ENCODE results near the gene INSM1.

INSM1 gene

GRCh38 chr20:20362774-20363433 lies 5.0 kb upstream of the INSM1 start:
- peak; percentile 72 for DNase-seq (ENCODE audit: low spot score)

GRCh38 chr20:20363434-20363798 lies 4.5 kb upstream of the INSM1 start:
- no peak for DNase-seq (ENCODE audit: low spot score)

GRCh38 chr20:20363799-20364592 lies 3.9 kb upstream of the INSM1 start:
- peak; percentile 70 for DNase-seq (ENCODE audit: low spot score)

- DNase-seq (ENCODE audit: low spot score), result no peak
These were observed 3.1 kb upstream of the INSM1 start for GRCh38 chr20:20364593-20365479.

- no peak for DNase-seq (ENCODE audit: low spot score)
These were observed 2.3 kb upstream of the INSM1 start for GRCh38 chr20:20365480-20366161.

GRCh38 chr20:20366551-20366875 lies 1.4 kb upstream of the INSM1 start:
- DNase-seq (ENCODE audit: low spot score), result no peak

GRCh38 chr20:20366876-20367574 lies 879 bp upstream of the INSM1 start:
- DNase-seq (ENCODE audit: low spot score), result peak; percentile 69

GRCh38 chr20:20368418-20369249 lies 730 bp downstream of the INSM1 start:
- peak; percentile 65 for DNase-seq (ENCODE audit: low spot score)

GRCh38 chr20:20369250-20370093 lies 1.6 kb downstream of the INSM1 start:
- peak; percentile 61 for DNase-seq (ENCODE audit: low spot score)

- DNase-seq (ENCODE audit: low spot score), result no peak
These were observed 2.2 kb downstream of the INSM1 start for GRCh38 chr20:20370094-20370575.

GRCh38 chr20:20371083-20371482 lies 3.2 kb downstream of the INSM1 start:
- DNase-seq (ENCODE audit: low spot score), result no peak

GRCh38 chr20:20371681-20372080 lies 3.8 kb downstream of the INSM1 start:
- DNase-seq (ENCODE audit: low spot score), result no peak

GRCh38 chr20:20373091-20373571 lies 5.2 kb downstream of the INSM1 start:
- DNase-seq (ENCODE audit: low spot score), result no peak

- DNase-seq (ENCODE audit: low spot score), result no peak
These were observed 8.0 kb downstream of the INSM1 start for GRCh38 chr20:20375862-20376261.

- no peak for DNase-seq (ENCODE audit: low spot score)
These were observed 18.3 kb downstream of the INSM1 start for GRCh38 chr20:20386192-20386591.

- no peak for DNase-seq (ENCODE audit: low spot score)
These were observed 22.5 kb downstream of the INSM1 start for GRCh38 chr20:20390393-20390792.

GRCh38 chr20:20391115-20391514 lies 23.2 kb downstream of the INSM1 start:
- DNase-seq (ENCODE audit: low spot score), result no peak

GRCh38 chr20:20391766-20392165 lies 23.9 kb downstream of the INSM1 start:
- DNase-seq (ENCODE audit: low spot score), result no peak
